Spleen (tissue), 7 donors: Measurements from ENCODE around the gene GUCA1A.

Source experiments
- CTCF ChIP-seq, 11 experiments: fragments of 200-600 bp in 7 of 11; fragments of 450-650 bp in 4 of 11; sonication (generic) in 4 of 11; IDR thresholded peaks in 8 of 11; conservative IDR thresholded peaks in 3 of 11; 1 replicate in 7 of 11; 2 replicates in 4 of 11; pipeline versions ENCODE4 v1.4.0 to v1.8.0; 2016 to 2021; ENCODE audit warnings: antibody characterized with exemption in 11 of 11, inconsistent platforms in 4 of 11, mild to moderate bottlenecking in 1 of 11
- POLR2A ChIP-seq, 3 donors: fragments of 450-650 bp; IDR thresholded peaks; one replicate each; pipeline ENCODE4 v1.5.1; 2017; ENCODE audit warnings: antibody characterized with exemption in 3 of 3, mild to moderate bottlenecking in 1 of 3
- donor health status: DM: no; HTN: no; CAD: no; lungs with moderate emphysema.
- donor health status: DM: no; HTN: no; CAD: no.
- donor health status: DM: no; HTN: no; CAD: no.

DNA sequence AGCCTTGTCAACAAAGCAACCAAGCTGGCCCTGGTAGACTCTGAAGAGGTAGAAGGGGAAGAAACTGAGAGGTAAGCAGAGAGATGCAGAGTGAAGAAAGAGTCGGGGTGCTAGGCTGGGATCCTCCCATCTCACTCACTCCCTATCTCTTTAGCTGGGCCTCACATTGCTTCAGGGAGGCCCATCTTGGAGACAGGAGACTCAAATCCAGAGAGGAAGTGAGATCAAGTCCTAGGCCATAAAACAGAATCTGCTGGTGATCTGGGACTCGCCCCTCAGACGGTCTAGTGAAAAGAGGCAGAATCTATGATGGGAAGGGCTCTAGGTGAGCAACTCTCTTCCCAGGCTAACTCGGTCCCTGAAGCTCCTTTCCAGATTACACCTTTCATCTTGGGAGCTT lies 22.3 kb downstream of the GUCA1A start:
- TF ChIP-seq POLR2A (IDR thresholded peaks at IDR 0.05), result no peak
- no peak for TF ChIP-seq CTCF (IDR thresholded peaks at IDR 0.05 in 8 of 11, conservative IDR thresholded peaks at IDR 0.05 in 3 of 11)
